Smooth muscle cell (in vitro differentiated cells): Measurements from ENCODE around the gene FBLN2. TPM values are rescaled to one million over a fixed set of nuclear protein-coding genes. Genes with fewer than 3 reads are reported as not detected.

Experiments used
- DNase-seq: peaks from one replicate; lab custom pipeline; 2025; ENCODE audit not compliant: unreplicated experiment; lab: John Stamatoyannopoulos, UW
- H2AFZ ChIP-seq: fragments of 200-600 bp; sonication (generic); 2 replicates; pipeline ENCODE4 v1.6.0; 2016; ENCODE audit warnings: antibody characterized with exemption, low read depth, mild to moderate bottlenecking
- H3F3A ChIP-seq: fragments of 200-600 bp; sonication (generic); 2 replicates; pipeline ENCODE4 v1.6.0; 2017; ENCODE audit warnings: antibody characterized with exemption, low read depth
- H3K27ac ChIP-seq: fragments of 200-600 bp; sonication (generic); 2 replicates; pipeline ENCODE4 v1.5.1; 2016; ENCODE audit warnings: low read depth, mild to moderate bottlenecking
- H3K27me3 ChIP-seq: fragments of 200-600 bp; sonication (generic); 2 replicates; pipeline ENCODE4 v1.6.1; 2016; ENCODE audit warnings: low read depth, mild to moderate bottlenecking
- H3K36me3 ChIP-seq: fragments of 200-600 bp; sonication (generic); 2 replicates; pipeline ENCODE4 v1.5.1; 2016; ENCODE audit warnings: low read depth
- H3K4me1 ChIP-seq: fragments of 200-600 bp; sonication (generic); 2 replicates; pipeline ENCODE4 v1.5.1; 2016; ENCODE audit warnings: low read depth
- H3K4me2 ChIP-seq: fragments of 200-600 bp; sonication (generic); 2 replicates; pipeline ENCODE4 v1.6.0; 2016; ENCODE audit warnings: mild to moderate bottlenecking
- H3K4me3 ChIP-seq: fragments of 200-600 bp; sonication (generic); 2 replicates; pipeline ENCODE4 v1.5.1; 2016; ENCODE audit warnings: mild to moderate bottlenecking
- H3K79me2 ChIP-seq: fragments of 200-600 bp; sonication (generic); 2 replicates; pipeline ENCODE4 v1.6.0; 2016; ENCODE audit warnings: low read depth, mild to moderate bottlenecking
- H3K9ac ChIP-seq: fragments of 200-600 bp; sonication (generic); 2 replicates; pipeline ENCODE4 v1.6.0; 2016; ENCODE audit warnings: low read depth
- H3K9me3 ChIP-seq: fragments of 200-600 bp; sonication (generic); replicated peaks from 2 replicates; pipeline ENCODE4 v1.5.1; 2016; ENCODE audit warnings: low read depth
- H4K20me1 ChIP-seq: fragments of 200-600 bp; sonication (generic); 2 replicates; pipeline ENCODE4 v1.6.0; 2016; ENCODE audit warnings: low read depth
- CTCF ChIP-seq: fragments of 200-600 bp; sonication (generic); IDR thresholded peaks from 2 replicates; pipeline ENCODE4 v1.5.1; 2017; ENCODE audit warnings: borderline replicate concordance, mild to moderate bottlenecking, antibody characterized with exemption; ENCODE audit not compliant: insufficient read depth, poor library complexity, severe bottlenecking
- WGBS: methylation state at CpG from one replicate; pipeline ENCODE4 v1.1.7; 2016; ENCODE audit warnings: low lambda C conversion rate; 5-methylcytosine and 5-hydroxymethylcytosine counted together
- polyA plus RNA-seq: library from polyadenylated mRNA; unstranded; fragments of >200 nt; fragmentation: Nextera tagmentation; extraction: Ambion mirVana; gene quantifications from 2 replicates; pipeline ENCODE4 v1.2.1, GENCODE V29; 2016
- total RNA-seq: library from RNA; depleted of rRNA; stranded (reverse); fragments of >200 nt; gene quantifications from 2 replicates; pipeline ENCODE4 v1.2.3, GENCODE V29; 2014

Gene FBLN2
- total and polyA plus RNA-seq, 2 experiments from 2014 or later = 159 to 390 TPM

DNA sequence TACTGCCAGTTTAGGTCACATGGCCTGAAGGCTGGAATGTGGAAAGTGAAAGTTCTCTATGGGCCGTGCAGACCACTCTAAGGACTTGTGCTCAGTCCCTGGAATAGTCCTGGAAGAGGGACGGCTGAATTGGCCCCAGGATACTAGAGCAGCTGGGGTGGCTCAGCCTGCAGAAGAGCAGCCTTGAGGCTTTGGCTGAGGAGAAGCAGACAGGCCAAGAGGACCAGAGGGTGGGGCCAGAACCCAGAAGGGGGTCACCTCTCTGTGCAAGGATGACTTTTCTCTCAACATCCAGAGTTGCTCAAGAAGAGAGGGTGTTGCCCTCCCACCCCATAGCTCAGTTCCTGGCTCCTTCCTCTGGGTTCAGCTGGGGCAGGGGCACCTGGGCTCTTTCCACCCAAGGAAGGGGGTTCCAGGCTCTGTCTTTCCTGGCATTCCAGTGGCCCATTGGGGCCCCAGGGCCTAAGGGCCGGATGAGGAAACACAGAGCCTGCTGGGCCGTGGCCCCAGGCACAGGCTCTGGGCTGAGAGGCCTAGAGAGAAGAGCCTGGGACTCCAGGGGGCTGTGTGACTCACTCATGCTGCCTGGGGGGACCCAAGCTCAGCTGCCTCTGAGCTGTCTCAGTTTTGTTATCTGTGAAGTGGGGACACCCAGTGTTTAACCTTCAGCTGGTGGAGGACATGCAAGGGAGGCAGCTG, 8.5 kb upstream of the FBLN2 start:
- no peaks in the 10 kb centered on the region for H4K20me1 ChIP-seq
- H3K4me3 ChIP-seq = no peak overlapping the region
- peak overlapping the region; percentile 7 for H3K4me2 ChIP-seq
- no peak for TF ChIP-seq CTCF
- H3K27me3 ChIP-seq = no peaks in the 10 kb centered on the region
- no peak overlapping the region for H3K9ac ChIP-seq
- DNase-seq = no peak
- WGBS = 51% methylated on average over 4 of the region's 4 CpGs
- H3K9me3 ChIP-seq = no peaks in the 10 kb centered on the region
- peak overlapping the region; percentile 56 for H3K27ac ChIP-seq
- peaks cover 40% of the 10 kb centered on the region for H3F3A ChIP-seq
- no peak overlapping the region for H2AFZ ChIP-seq
- H3K36me3 ChIP-seq = no peaks in the 10 kb centered on the region
- H3K79me2 ChIP-seq = no peaks in the 10 kb centered on the region
- H3K4me1 ChIP-seq = peaks cover 12% of the 10 kb centered on the region

GRCh38 chr3:13541691-13542090, 7.2 kb upstream of the FBLN2 start:
- Histone ChIP-seq H3K27me3 (no peaks in the 10 kb centered on the region), H4K20me1 (no peaks in the 10 kb centered on the region), H3K36me3 (no peaks in the 10 kb centered on the region), H3K9me3 (no peaks in the 10 kb centered on the region), H3K79me2 (no peaks in the 10 kb centered on the region), H3K4me2 (no peak overlapping the region), H2AFZ (no peak overlapping the region), H3K4me1 (peaks cover 21% of the 10 kb centered on the region), H3F3A (peaks cover 44% of the 10 kb centered on the region), H3K4me3 (no peak overlapping the region), H3K27ac (no peak overlapping the region), H3K9ac (no peak overlapping the region)
- WGBS = 75% methylated on average over 3 of the region's 3 CpGs
- DNase-seq = no peak
- TF ChIP-seq CTCF = no peak

- Histone ChIP-seq H3K9me3 (no peaks in the 10 kb centered on the region), H3K9ac (no peak overlapping the region)
- 85% methylated on average over 3 of the region's 3 CpGs for WGBS
Measured at GRCh38 chr3:13542142-13542541, 6.8 kb upstream of the FBLN2 start.

More at GRCh38 chr3:13542142-13542541, 6.8 kb upstream of the FBLN2 start:
- Histone ChIP-seq H2AFZ (no peak overlapping the region), H3K4me2 (no peak overlapping the region), H4K20me1 (no peaks in the 10 kb centered on the region), H3K4me3 (no peak overlapping the region), H3K27me3 (no peaks in the 10 kb centered on the region), H3F3A (peaks cover 48% of the 10 kb centered on the region), H3K27ac (peak overlapping the region; percentile 91), H3K36me3 (no peaks in the 10 kb centered on the region), H3K4me1 (peaks cover 25% of the 10 kb centered on the region), H3K79me2 (no peaks in the 10 kb centered on the region)
- DNase-seq = no peak
- no peak for TF ChIP-seq CTCF
